GM18498 (cell line): ENCODE data around the gene CSH1.
"Not testable (repeated sequence)": the region's sequence is repeated elsewhere in the genome, so short reads cannot be mapped to it uniquely, and the experiment has no call there.

ENCODE experiments used
- ATAC-seq: cut with Tn5 transposase; IDR thresholded peaks from one replicate; pipeline ENCODE4 v1.9.1; 2021; ENCODE audit warnings: mild to moderate bottlenecking, moderate library complexity; ENCODE audit not compliant: unreplicated experiment

CSH1 gene

DNA sequence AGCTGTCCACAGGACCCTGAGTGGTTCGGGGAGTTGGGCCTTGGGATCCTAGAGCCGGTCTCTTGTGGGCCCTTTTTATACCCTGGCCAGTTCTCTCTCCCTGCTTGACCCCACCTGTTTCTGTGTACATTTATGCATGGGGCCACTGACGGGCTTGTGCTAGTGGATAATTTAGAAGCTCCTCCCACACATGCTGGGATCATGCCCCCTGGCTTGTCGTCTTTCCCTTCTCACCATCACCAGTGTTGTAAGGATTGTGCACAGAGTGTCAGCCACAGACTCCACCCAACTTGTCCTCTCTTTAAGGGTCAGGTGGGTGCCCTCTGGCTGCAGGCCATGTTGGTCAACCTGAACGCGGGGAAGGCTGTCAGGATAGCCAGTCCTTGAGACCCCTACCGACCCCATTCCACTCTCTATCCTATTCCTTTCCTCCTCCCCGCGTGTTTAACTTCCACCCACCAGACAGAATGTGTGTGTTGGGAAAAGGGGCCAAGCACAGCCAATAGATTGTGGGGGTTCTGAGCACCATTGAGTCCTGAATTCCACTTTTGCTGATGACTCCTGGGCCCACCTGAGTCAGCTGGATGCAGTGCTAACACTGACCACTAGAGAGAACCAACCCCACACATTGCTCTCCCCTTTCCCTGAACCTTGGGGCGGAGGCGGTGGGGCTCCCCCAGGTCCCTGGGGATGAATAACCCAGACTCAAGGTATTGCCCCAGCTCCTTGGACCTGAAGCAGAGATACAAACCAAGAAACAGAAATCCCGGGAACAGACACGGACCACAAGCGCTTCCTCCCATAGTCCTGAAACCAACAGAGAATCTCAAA lies at the start of gene CSH1:
Gene CSH1, minus strand, starts transcription at position 51 of the 831 bp plus-strand sequence. CDS start 63 bp downstream, outside the sequence.
- ATAC-seq: not testable (repeated sequence)

GRCh38 chr17:63945784-63946439 lies 49.5 kb upstream of the CSH1 start:
- no peak for ATAC-seq

- ATAC-seq: no peak
Measured at GRCh38 chr17:63944736-63945499, 48.5 kb upstream of the CSH1 start.

DNA sequence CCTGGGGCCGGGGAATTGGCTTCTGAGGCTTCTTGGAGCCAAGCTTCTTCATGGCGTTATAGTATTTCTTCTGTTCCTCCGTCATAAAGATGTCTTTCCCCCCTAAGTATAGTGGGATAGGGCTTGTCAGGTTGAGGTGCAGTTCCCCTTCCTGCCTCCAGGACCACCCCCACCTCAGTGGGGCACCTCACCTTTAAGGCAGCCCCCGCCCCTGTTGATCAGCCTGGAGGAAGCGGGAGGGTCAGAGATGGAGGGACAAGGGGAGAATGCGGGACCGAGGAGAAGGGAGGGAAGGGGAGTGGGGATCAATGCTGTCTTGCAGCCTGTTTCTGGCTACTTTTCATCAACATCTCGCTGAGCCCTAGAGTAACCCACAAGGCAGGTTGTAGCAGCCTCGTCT lies 47.4 kb upstream of the CSH1 start:
- ATAC-seq: no peak

DNA sequence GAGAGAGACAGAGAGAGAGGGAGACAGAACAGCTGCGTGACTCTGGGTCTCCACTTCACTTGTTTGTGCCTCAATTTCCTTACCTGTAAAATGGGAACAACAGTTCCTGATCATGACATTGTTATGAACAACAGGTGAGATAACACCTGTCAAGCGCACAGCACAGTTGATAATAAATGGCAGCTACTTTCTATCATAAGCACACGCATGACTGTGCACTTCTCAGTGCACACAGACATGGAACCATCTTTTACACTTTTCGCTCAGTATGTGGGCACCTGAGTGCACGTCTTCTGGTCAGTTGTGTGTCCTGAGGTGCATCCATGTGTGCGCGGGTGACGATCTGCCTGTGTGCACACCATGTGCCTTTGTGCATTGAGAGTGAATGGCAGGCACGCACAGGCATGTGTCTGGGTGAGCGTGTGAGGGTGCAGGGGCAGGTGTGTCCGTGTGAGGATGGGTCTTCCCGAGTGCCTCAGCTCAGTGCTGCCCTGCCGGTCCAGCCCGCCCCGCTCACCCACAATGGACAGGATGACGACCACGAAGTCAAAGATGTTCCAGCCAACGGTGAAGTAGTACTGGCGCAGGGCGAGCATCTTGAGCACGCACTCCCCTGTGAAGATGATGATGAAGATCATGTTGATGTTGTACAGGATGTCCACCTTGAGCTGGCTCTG lies 46.1 kb upstream of the CSH1 start:
- ATAC-seq: no peak

DNA sequence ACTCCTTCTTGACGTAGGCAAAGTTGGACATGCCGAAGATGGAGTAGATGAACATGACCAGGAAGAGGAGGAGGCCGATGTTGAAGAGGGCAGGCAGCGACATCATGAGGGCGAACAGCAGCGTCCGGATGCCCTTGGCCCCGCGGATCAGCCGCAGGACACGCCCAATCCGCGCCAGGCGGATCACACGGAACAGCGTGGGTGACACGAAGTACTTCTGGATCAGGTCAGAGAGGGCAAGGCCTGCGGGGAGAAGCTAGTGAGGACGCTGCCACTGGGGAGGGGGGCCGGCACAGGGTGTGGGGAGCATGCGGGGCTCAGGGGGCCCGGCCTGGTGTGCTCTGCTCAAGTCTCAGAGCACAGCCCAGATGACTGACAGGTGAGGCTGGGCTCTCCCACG lies 45.4 kb upstream of the CSH1 start:
- ATAC-seq: no peak

- ATAC-seq: no peak
Measured at GRCh38 chr17:63941162-63941561, 44.8 kb upstream of the CSH1 start.

DNA sequence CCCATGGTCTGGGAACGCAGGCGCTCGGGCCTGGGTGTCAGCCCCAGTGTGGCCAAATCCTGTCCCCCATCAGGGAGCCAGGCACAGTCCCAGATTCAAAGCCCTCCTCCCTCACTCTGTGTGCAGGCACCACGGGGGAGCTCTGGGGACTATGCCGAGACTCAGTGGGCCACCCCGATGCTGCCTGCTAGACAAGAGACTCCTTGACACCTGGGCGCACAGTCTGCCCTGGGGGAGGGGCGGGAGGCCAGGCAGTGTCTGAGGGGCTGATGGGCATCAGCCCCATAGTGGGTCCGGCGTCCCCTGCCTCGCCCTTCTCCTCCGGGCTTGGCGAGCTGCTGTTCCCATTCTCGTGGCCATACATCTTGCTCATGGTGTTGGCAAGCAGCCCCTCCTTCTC lies 44.2 kb upstream of the CSH1 start:
- no peak for ATAC-seq

DNA sequence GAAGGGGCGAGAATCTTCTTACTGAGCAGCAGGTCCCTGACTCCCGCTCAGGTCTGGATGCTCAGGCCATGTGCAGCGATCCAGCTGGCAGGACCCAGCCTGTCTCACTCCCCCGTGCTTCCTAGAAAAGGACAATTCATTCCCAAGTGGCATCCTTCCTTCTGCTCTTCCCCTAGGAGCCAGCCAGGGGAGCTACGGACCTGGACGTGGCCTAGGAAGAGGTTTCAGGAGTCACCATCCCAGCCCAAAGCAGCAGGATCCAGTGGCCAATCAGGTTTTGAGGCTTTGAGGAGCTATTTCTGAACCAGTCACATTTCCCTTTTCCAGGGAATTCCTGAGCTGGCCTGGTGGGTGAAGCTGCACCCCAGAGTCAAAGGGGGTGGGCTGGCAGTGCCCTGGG lies 43.5 kb upstream of the CSH1 start:
- no peak for ATAC-seq

DNA sequence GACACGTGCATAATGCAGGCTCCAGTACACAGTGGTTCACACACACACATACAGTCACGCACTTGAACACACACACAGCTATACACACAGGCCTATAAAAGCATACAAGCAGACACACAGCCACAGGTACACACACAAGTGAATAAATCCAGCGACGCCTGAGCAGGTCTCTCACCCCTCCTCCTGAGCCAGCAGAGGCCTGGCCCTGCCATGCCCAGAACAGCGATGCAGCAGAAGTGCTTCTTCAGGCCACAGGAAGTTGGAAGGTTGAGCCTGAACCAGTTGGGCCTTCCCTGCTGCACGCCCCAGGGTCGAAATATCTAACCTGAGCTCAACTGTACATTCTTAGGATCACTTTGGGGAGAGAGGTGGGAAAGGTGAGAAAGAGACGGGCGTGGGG lies 43.0 kb upstream of the CSH1 start:
- ATAC-seq: no peak

- no peak for ATAC-seq
Measured at GRCh38 chr17:63937920-63938319, 41.5 kb upstream of the CSH1 start.

DNA sequence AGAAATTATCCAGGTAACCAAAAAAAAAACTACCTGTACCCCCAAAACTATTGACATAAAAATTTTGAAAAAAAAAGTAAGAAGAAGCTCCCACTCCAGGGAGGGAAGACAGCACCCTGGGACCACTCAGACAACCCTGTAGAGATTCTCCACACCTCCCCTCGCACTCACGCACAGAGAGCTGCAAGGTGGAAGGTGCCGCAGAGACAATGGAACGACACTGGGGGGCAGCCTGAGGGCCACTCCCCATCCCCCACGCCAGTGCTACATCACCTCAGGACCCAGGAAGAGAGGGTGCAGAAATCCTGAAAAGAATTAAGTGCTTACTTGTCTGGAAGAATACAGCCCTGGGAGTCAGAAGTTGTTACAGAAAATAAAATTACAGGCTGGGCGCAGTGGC lies 40.9 kb upstream of the CSH1 start:
- ATAC-seq: no peak

GRCh38 chr17:63934183-63935112 lies 38.1 kb upstream of the CSH1 start:
- no peak for ATAC-seq

- ATAC-seq: no peak
Measured at GRCh38 chr17:63933598-63933997, 37.2 kb upstream of the CSH1 start.

GRCh38 chr17:63932721-63933120 lies 36.3 kb upstream of the CSH1 start:
- ATAC-seq: peak; percentile 5

DNA sequence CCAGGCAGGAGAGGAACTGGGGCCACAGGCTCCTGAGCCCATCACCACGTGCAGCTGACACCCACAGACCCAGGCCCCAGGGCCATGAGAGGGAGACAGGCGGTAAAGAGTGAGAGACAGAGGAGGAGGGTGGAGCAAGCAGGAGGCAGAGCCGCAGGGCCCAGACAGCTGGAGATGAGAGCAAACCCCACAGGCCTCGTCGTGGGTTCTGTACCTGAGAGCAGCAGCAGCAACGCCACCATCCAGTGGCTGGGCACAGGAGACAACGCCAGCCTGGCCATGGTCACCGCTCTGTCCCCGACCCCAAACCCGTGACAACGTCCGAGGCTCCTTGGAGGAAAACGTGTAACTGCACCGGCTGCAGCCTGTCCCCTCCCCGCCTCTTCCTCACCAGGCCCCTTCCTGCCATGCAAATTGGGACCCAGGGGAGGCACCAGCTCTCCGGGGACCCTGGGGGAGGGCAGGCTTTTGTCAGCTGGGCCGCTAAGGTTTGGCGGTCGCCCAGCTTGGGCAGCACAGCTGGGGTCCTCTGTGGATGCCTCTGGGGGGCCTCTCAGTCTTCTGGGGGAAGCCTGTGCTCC lies 35.7 kb upstream of the CSH1 start, which contains the start of gene CD79B:
Gene CD79B, minus strand, starts transcription at position 351 of the 581 bp plus-strand sequence. Its CDS starts 70 bp downstream, at position 281.
- ATAC-seq: peak; percentile 88

GRCh38 chr17:63930951-63931575 lies 34.7 kb upstream of the CSH1 start:
- no peak for ATAC-seq

DNA sequence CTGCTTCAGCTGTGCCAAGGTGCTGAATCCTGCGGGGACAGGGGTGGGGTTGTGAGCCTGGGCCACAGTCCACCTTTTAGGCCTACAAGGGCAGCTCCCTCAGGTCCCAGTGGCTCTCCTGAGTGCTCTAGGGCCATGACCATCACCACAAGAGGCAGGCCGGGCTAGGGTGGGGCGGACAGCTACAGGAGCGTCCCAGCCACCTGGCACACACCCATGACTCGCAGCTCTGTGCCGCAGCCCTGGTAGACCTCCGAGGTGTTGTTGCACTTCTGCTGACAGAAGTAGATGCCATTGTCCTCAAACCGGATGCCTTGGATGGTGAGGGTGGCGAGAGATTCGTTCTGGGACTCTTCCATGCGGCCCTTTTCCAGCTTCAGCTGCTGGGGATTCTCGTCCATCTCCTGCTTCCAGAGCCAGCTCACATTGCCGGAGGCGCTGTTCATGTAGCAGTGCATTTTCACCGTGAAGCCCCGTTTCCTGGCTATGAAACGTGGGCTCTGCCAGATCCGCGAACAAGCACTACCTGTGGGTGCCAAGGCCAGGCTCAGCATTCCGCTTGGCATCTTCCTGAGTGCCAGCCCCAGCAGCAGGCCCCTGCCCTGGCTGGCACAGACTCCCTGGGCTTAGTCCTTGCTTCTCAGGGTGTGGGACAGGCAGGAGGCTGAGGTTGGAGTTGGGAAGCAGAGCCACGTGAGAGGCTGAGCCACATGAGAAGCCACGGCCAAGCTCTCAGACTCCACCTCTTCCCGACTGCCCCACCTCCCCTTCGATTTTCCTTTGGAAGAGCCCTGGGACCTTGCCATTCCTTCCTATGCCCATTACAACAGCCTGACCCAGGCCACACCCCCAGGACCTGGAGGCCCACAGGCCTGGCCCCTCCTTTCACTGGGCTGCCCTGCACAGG lies 33.7 kb upstream of the CSH1 start:
- ATAC-seq: no peak
